Umbilical cord (tissue), 2 donors: ENCODE measurements around the gene GNB5. TPM values are rescaled to one million over a fixed set of nuclear protein-coding genes. Genes with fewer than 3 reads are reported as not detected.
"Not testable (repeated sequence)": the region's sequence is repeated elsewhere in the genome, so short reads cannot be mapped to it uniquely, and the experiment has no call there.

Experiments used
- DNase-seq: peaks from one replicate; pipeline ENCODE4 v3.0.0-alpha.2; 2015; ENCODE audit warnings: low spot score
- total RNA-seq: library from RNA; depleted of rRNA; stranded (reverse); fragments of >200 nt; gene quantifications from one replicate; pipeline ENCODE4 v1.2.3, GENCODE V29; 2014; ENCODE audit warnings: low replicate concordance; ENCODE audit not compliant: insufficient read depth

Gene GNB5
- total RNA-seq, 1 donor from 2014 or later, result 20.9 TPM

- not testable (repeated sequence) for DNase-seq
Measured at GRCh38 chr15:52170199-52170598, 21.0 kb downstream of the GNB5 start.

- not testable (repeated sequence) for DNase-seq
Measured at GRCh38 chr15:52165494-52166131, 25.6 kb downstream of the GNB5 start.

GRCh38 chr15:52164631-52165265, 26.4 kb downstream of the GNB5 start:
- DNase-seq, result no peak

- DNase-seq, result no peak
Measured at GRCh38 chr15:52163321-52164190, 27.6 kb downstream of the GNB5 start.

- DNase-seq, result no peak
Measured at GRCh38 chr15:52162876-52163275, 28.3 kb downstream of the GNB5 start.

GRCh38 chr15:52162260-52162659, 28.9 kb downstream of the GNB5 start:
- no peak for DNase-seq

- no peak for DNase-seq
Measured at GRCh38 chr15:52161406-52161966, 29.7 kb downstream of the GNB5 start.

GRCh38 chr15:52159645-52160044, 31.5 kb downstream of the GNB5 start:
- DNase-seq, result no peak

- DNase-seq, result no peak
Measured at GRCh38 chr15:52158084-52158765, 33.0 kb downstream of the GNB5 start.

- DNase-seq, result no peak
Measured at GRCh38 chr15:52155878-52156277, 35.3 kb downstream of the GNB5 start.

GRCh38 chr15:52154896-52155865, 36.0 kb downstream of the GNB5 start:
- no peak for DNase-seq

- DNase-seq, result no peak
Measured at GRCh38 chr15:52153900-52154895, 37.0 kb downstream of the GNB5 start.

GRCh38 chr15:52151353-52151752, 39.8 kb downstream of the GNB5 start:
- no peak for DNase-seq

- DNase-seq, result no peak
Measured at GRCh38 chr15:52150871-52151270, 40.3 kb downstream of the GNB5 start.

GRCh38 chr15:52150043-52150825, 41.0 kb downstream of the GNB5 start:
- DNase-seq, result no peak

GRCh38 chr15:52148403-52148802, 42.8 kb downstream of the GNB5 start:
- DNase-seq, result no peak

GRCh38 chr15:52146776-52147175, 44.4 kb downstream of the GNB5 start:
- no peak for DNase-seq

GRCh38 chr15:52146261-52146660, 44.9 kb downstream of the GNB5 start:
- DNase-seq, result no peak
